ENCODE data around the gene KRT81.

The KRT81 gene

GRCh38 chr12:52245962-52246569 lies 45.3 kb downstream of the KRT81 start:
- no peaks in the 10 kb centered on the region for H3K79me2 ChIP-seq (ENCODE audit: insufficient read depth, low read length)
- no peak overlapping the region for H3K27ac ChIP-seq (ENCODE audit: low read depth, low read length, poor library complexity, severe bottlenecking)
- no peaks in the 10 kb centered on the region for H3F3A ChIP-seq (ENCODE audit: insufficient read depth, low read length)
- H3K36me3 ChIP-seq (ENCODE audit: insufficient read depth, low read length): no peaks in the 10 kb centered on the region
- no peak overlapping the region for H3K9ac ChIP-seq (ENCODE audit: low read length)
- H2AFZ ChIP-seq (ENCODE audit: low read length): no peak overlapping the region
- no peaks in the 10 kb centered on the region for H4K20me1 ChIP-seq (ENCODE audit: insufficient read depth, low read length)
- H3K9me2 ChIP-seq (ENCODE audit: low read depth, low read length): no peaks in the 10 kb centered on the region
- H3K9me3 ChIP-seq (ENCODE audit: low read length): no peaks in the 10 kb centered on the region
- TF ChIP-seq CTCF (IDR thresholded peaks at IDR 0.05; ENCODE audit: low read length) (no peak), EZH2 (IDR thresholded peaks at IDR 0.05; ENCODE audit: borderline replicate concordance, low read length) (no peak)
- H3K4me3 ChIP-seq (ENCODE audit: low read depth, low read length, poor library complexity, severe bottlenecking): no peak overlapping the region
- no peak overlapping the region for H3K4me2 ChIP-seq (ENCODE audit: low read length)
- no peaks in the 10 kb centered on the region for H3K4me1 ChIP-seq (ENCODE audit: insufficient read depth, low read length, severe bottlenecking)
- H3K27me3 ChIP-seq (ENCODE audit: insufficient read depth, low read length): no peaks in the 10 kb centered on the region

GRCh38 chr12:52245259-52245961 lies 45.9 kb downstream of the KRT81 start:
- H2AFZ ChIP-seq (ENCODE audit: low read length): no peak overlapping the region
- no peaks in the 10 kb centered on the region for H3K4me1 ChIP-seq (ENCODE audit: insufficient read depth, low read length, severe bottlenecking)
- no peak overlapping the region for H3K27ac ChIP-seq (ENCODE audit: low read depth, low read length, poor library complexity, severe bottlenecking)
- no peak overlapping the region for H3K4me2 ChIP-seq (ENCODE audit: low read length)
- TF ChIP-seq CTCF (IDR thresholded peaks at IDR 0.05; ENCODE audit: low read length) (no peak), EZH2 (IDR thresholded peaks at IDR 0.05; ENCODE audit: borderline replicate concordance, low read length) (no peak)
- no peaks in the 10 kb centered on the region for H3K27me3 ChIP-seq (ENCODE audit: insufficient read depth, low read length)
- H3F3A ChIP-seq (ENCODE audit: insufficient read depth, low read length): no peaks in the 10 kb centered on the region
- H3K9ac ChIP-seq (ENCODE audit: low read length): no peak overlapping the region
- no peaks in the 10 kb centered on the region for H3K79me2 ChIP-seq (ENCODE audit: insufficient read depth, low read length)
- H3K4me3 ChIP-seq (ENCODE audit: low read depth, low read length, poor library complexity, severe bottlenecking): no peak overlapping the region
- H3K36me3 ChIP-seq (ENCODE audit: insufficient read depth, low read length): no peaks in the 10 kb centered on the region
- H4K20me1 ChIP-seq (ENCODE audit: insufficient read depth, low read length): no peaks in the 10 kb centered on the region
- H3K9me2 ChIP-seq (ENCODE audit: low read depth, low read length): no peaks in the 10 kb centered on the region
- no peaks in the 10 kb centered on the region for H3K9me3 ChIP-seq (ENCODE audit: low read length)

- H4K20me1 ChIP-seq (ENCODE audit: insufficient read depth, low read length): no peaks in the 10 kb centered on the region
- no peaks in the 10 kb centered on the region for H3K9me3 ChIP-seq (ENCODE audit: low read length)
- H3K36me3 ChIP-seq (ENCODE audit: insufficient read depth, low read length): no peaks in the 10 kb centered on the region
- TF ChIP-seq CTCF (IDR thresholded peaks at IDR 0.05; ENCODE audit: low read length): no peak
- no peak for TF ChIP-seq EZH2 (IDR thresholded peaks at IDR 0.05; ENCODE audit: borderline replicate concordance, low read length)
- no peak overlapping the region for H3K27ac ChIP-seq (ENCODE audit: low read depth, low read length, poor library complexity, severe bottlenecking)
- H2AFZ ChIP-seq (ENCODE audit: low read length): no peak overlapping the region
- H3K4me2 ChIP-seq (ENCODE audit: low read length): no peak overlapping the region
- no peaks in the 10 kb centered on the region for H3K4me1 ChIP-seq (ENCODE audit: insufficient read depth, low read length, severe bottlenecking)
- no peaks in the 10 kb centered on the region for H3K9me2 ChIP-seq (ENCODE audit: low read depth, low read length)
- no peak overlapping the region for H3K4me3 ChIP-seq (ENCODE audit: low read depth, low read length, poor library complexity, severe bottlenecking)
- H3K27me3 ChIP-seq (ENCODE audit: insufficient read depth, low read length): no peaks in the 10 kb centered on the region
- no peak overlapping the region for H3K9ac ChIP-seq (ENCODE audit: low read length)
- no peaks in the 10 kb centered on the region for H3F3A ChIP-seq (ENCODE audit: insufficient read depth, low read length)
- H3K79me2 ChIP-seq (ENCODE audit: insufficient read depth, low read length): no peaks in the 10 kb centered on the region
These were observed 46.7 kb downstream of the KRT81 start for GRCh38 chr12:52244615-52244994.

Data from OCI-LY1 (cell line).